HCEC 1CT (cell line): ENCODE data around the gene BLID.

Experiments
- DNase-seq: peaks from one replicate; pipeline ENCODE4 v3.0.0-alpha.2; 2017

BLID gene

DNA sequence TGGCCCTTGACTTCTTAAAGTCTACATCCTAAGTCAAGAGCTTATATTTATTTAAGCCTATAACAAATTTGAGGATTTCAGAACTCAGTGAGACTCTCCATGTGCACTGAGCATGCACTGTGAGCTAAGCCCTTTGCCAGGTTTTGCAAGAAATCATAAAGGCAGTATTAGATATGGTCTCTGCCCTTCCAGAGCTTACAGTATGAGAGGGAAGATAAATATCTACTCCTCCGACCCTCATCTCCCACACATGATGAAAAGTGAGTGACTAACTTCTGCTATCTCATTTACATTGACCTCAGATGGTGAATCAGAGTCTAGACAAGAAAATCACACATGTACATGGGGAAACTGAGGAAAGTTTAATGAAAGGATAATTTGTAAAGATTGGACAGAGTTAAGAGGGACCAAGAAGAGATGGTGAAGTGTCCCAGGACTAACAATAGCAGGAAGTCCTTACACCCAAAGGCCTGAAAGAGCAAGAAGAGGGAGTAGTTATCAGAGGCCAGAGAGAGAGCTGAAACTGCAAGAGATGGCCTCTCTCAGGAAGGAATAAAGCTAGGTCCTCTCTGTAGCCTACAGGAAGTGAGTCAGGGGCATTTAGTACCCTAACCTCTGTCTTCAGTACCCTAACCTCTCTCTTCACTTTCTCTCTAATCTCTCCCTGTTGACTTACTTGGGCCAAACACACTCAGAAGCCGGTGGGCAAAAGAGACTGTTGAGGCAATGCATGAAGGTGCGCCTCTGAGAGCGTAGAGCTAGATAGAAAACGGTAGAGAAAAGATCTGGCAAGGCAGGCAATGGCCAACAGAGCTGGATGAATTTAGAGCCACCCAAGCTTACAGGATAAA lies 23.0 kb upstream of the BLID start:
- DNase-seq, result peak; percentile 26

DNA sequence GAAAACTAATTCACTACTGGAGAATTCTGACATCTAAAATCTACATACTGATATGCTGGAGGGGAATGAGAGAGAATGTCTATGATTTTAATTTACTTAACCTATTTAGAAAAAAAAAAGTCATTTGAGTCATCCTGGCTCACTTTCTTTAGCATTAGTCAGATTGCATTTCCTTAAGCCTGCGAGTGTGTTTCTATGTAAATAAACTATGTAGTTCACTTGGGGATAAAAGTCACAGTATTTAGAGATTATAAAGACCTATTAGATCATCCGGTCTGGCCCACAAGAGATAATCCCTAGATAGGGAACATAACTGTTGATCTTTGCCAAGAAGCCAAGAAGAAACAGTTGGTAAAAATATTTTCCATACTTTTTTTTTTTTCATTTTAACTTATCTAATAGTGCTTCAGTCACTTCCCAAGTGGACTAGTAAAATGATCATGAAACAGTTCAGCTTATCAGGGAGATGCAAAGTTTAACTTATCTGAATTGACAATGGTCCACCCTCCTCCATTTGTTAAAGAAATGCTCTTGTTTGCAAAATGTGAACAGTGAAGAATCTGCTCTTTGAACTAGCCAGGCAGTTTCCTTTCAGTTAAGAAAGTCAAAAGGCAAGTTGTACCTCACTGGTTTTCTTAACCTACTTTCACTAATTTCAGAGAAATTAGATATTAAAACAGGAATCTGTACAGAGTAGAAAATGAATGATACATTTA lies 21.2 kb upstream of the BLID start:
- peak; percentile 97 for DNase-seq

GRCh38 chr11:122131126-122131525 lies 15.1 kb upstream of the BLID start:
- DNase-seq, result no peak

GRCh38 chr11:122128146-122128545 lies 12.1 kb upstream of the BLID start:
- DNase-seq, result no peak

- no peak for DNase-seq
These were observed 11.0 kb upstream of the BLID start for GRCh38 chr11:122127020-122127419.

DNA sequence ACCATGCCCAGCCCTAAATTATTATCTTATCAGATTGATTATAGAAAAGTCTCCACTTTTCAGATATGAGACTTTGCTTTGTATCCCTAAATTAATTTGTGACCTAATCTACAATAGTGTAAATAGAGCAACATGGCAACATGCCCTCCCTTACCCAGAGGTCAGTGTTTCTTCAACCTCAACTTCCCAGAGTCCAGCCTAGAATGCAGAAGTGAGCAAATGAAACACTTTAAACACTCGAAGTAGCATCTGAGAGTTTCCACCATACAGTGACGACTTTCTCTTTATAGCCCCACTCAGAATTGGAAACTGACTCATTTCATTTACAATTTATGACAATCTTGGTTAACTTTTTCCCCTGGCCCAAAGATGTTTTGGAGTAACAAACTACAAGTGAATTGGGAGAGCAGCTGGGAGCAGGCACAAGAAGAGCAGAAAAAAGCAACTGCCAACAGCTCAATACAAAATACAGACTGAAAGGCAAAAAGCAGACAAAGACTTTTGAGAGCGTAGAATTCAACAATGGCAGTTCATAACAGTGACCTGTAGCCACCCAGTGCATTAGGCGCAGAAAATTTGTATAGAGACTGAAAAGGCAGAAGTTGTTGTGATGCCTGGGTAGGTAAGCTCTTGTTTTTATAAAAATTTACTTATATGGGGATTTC lies 10.1 kb upstream of the BLID start:
- no peak for DNase-seq

- DNase-seq, result no peak
These were observed 7.4 kb upstream of the BLID start for GRCh38 chr11:122123263-122123929.

- DNase-seq, result no peak
These were observed 6.2 kb upstream of the BLID start for GRCh38 chr11:122122179-122122578.

DNA sequence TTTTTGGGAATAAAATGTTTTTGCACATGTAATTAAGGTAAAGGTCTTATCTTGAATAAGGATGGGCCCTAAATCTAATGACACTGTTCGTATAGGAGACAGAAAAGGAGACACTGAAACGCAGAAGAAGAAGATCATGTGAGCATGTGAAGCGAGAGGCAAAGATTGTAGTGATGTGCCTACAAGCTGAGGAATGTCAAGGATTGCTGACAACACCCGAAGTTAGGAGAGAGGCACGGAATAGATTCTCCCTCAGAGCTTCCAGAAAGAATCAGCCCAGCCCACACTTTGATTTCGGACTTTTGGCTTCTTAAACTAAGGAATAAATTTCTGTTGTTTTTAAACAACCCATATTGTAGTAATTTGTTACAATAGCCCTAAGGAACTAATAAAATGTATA lies 4.1 kb upstream of the BLID start:
- no peak for DNase-seq

DNA sequence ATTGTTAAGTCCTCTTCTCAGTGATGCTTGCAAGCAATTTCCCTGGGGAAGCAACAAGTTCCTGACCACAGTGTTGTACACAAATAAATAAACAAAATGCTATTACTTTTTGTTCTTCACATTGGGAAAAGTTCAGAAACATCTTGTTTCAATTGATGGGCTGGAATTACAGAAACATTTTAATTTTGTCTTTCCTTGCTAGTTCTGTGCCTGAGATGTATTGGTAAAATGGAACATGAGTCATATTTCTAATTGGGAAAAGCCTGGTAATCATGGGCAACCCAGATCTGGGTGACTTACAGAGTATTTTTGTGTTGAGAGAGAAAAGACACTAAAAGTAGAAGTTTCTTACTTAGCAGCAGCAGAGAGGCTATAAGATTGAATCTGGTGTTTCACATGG lies 576 bp upstream of the BLID start:
- no peak for DNase-seq

- DNase-seq, result no peak
These were observed 1.0 kb downstream of the BLID start for GRCh38 chr11:122114976-122115375.

DNA sequence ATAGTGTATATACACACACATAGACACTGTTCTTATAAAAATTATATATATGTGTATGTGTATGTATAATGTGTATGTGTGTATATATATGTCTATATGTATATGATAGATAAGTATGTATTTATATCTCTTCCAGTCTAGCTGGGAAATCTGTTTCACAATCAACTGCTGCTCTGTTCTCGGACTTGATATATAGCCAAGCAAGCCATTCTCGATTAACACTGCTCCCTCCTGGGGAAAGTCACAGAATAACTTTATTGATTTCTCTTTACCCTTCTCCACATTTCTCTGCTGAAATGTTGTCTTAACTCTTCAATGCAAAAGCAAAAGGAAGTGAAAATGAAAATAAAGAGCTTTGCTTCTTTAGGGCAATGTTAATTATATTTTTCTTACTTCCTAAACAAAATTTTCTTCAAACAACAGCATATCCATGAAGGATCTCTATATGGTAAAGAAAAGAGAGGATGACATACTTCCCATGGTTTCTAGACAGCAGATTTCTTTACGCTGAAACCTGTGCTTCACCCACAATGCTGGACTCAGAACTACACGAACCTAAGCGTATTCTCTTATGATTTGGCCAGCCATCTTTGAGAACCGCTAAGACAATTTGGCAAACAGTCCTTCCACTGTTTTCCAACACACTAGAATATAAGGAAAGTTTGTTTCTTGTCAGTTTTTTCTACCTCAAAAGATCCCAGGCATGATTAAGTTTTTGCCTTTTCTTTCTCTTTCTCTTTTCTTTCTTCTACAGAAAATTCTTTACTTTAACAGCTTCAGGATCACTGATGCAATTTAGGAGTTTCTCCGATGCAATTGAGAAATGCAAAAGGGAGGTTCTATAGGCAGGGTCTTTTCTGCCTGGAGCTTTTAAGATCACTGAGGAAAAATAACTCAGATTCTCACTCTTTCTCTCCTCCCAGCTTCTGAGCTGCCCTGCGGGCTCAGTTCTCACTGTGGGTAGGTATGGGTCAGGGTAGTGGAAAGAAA lies 1.9 kb downstream of the BLID start:
- DNase-seq, result peak; percentile 18

GRCh38 chr11:122112470-122113365 lies 3.3 kb downstream of the BLID start:
- DNase-seq, result no peak

- DNase-seq, result no peak
These were observed 6.1 kb downstream of the BLID start for GRCh38 chr11:122109932-122110331.

- DNase-seq, result no peak
These were observed 7.2 kb downstream of the BLID start for GRCh38 chr11:122108828-122109227.

DNA sequence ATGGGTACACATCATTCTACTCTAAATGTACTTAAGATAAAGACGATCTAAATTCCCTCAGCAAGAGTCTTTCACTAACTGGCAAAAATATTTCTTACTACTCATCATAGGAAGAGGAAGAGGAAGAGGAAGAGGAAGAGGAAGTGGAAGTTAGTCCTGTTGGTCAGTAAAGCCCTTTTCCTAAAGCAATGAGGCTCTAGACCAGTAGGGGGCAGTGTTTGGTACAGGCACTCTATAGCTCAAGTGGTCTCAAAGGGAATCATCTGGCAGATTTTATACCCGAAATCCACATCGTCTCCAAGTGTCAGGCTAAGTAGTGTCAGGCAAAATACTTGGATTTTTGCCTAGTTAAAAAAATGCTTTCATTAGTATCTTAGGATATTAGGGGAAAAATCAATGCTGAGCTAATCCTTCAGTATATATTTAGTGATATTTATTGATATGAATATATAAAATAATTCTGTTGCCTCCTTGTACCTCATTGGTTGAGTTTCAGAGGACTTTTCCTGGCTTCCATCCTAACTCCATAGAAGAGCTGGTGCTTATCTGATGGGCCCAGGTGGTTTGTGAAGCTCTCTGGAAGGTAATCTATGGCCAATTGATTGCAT lies 7.7 kb downstream of the BLID start:
- peak; percentile 58 for DNase-seq

- no peak for DNase-seq
These were observed 8.4 kb downstream of the BLID start for GRCh38 chr11:122107566-122107965.

- DNase-seq, result no peak
These were observed 9.0 kb downstream of the BLID start for GRCh38 chr11:122107045-122107444.

- no peak for DNase-seq
These were observed 10.8 kb downstream of the BLID start for GRCh38 chr11:122105044-122105758.

DNA sequence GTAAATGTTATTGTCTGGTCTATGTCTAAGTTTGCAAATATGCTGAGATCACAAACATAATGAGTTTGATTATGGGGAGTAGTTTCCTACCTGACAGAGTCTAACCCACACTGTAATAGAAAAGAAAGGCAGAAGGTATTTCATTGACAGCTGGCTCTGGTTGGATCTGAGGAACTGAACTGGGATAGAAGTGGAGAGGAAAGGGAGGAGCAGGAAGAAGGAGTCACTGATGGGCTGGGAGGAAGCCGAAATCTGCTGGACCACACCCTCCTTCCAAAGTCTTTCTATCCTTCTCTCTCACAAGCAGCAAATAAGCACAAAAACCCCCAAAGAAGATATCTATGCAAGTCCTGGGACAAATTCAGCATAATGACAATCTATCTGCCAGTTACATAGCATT lies 11.7 kb downstream of the BLID start:
- DNase-seq, result no peak
